IPS-15b (cell line): ENCODE data around the gene OOSP4A.

Source experiments
- H3K27me3 ChIP-seq: one replicate; pipeline ENCODE4 v1.6.1; 2013; ENCODE audit warnings: low read length; ENCODE audit not compliant: control insufficient read depth, insufficient read depth
- H3K36me3 ChIP-seq: one replicate; pipeline ENCODE4 v1.6.1; 2013; ENCODE audit warnings: low read length; ENCODE audit not compliant: control insufficient read depth, insufficient read depth
- H3K4me1 ChIP-seq: one replicate; pipeline ENCODE4 v1.6.1; 2013; ENCODE audit warnings: mild to moderate bottlenecking, low read length; ENCODE audit not compliant: control insufficient read depth, insufficient read depth
- H3K4me3 ChIP-seq: one replicate; pipeline ENCODE4 v1.5.1; 2013; ENCODE audit warnings: low read depth, low read length
- H3K9ac ChIP-seq: one replicate; pipeline ENCODE4 v1.6.1; 2013; ENCODE audit warnings: low read depth, mild to moderate bottlenecking, low read length
- H3K9me3 ChIP-seq: one replicate; pipeline ENCODE4 v1.6.1; 2013; ENCODE audit warnings: mild to moderate bottlenecking, low read length; ENCODE audit not compliant: control insufficient read depth, insufficient read depth

Gene OOSP4A

DNA sequence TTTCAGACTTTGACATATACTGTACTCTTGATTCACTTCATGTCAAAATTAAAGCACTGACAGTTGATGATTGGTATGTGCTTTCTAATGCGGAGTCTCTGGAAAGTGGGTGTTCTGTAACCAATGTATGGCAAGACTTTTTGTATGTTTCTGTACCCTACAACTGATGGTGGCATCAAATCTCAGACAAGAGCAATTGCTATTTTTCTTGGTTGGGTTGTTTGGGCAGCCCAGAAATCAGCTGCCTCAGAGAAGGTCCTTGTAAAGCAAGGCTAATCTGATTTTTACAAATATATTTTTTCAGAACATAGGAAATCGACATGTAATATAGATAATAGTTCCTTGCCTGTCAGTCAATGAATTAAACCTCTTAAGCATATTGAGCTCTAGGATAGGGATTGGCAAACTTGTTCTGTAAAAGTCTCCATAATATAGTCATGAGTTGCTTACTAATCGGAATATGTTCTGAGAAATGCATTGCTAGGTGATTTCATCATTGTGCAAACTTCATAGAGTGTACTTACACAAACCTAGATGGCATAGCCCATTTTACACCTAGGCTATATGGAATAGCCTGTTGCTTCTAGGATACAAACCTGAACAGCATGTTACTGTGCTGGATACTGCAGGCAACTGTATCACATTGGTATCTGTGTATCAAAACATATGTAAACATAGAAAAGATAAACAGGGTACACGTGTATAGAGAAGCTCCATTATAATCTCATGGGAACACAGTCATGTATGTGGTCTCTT is 10.2 kb upstream of the OOSP4A start:
- H3K9ac ChIP-seq: no peak overlapping the region
- H3K27me3 ChIP-seq: no peaks in the 10 kb centered on the region
- H3K36me3 ChIP-seq: no peaks in the 10 kb centered on the region
- no peak overlapping the region for H3K4me3 ChIP-seq
- H3K4me1 ChIP-seq: no peaks in the 10 kb centered on the region
- no peaks in the 10 kb centered on the region for H3K9me3 ChIP-seq

DNA sequence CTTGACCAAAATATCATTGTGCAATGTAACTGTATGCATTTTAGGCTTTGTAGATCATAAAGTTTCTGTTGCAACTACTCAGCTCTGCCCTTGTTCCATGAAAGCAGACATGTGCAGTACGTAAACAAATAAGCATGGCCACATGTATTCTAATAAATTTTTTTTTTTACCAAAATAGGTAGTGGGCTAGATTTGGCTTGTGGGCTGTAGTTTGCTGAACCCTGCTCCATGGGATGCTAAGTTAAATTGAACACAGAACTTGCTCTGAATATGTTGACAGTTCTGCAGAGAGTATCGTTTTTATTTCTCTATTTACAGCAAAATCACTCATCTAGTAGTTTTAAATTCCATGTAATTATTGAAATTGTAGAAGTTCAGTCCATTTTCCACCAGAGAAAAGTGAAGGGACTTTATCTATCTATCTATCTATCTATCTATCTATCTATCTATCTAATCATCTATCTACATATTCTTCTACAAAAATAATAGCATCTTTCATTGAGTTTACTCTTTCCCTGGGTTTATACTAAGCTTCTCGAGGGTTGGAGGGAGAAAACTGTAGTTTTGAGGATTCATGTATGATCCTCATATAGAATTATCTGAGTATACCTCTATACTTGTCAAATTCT is 9.5 kb upstream of the OOSP4A start:
- Histone ChIP-seq H3K4me3 (no peak overlapping the region), H3K4me1 (no peaks in the 10 kb centered on the region), H3K9ac (no peak overlapping the region), H3K9me3 (no peaks in the 10 kb centered on the region), H3K27me3 (no peaks in the 10 kb centered on the region), H3K36me3 (no peaks in the 10 kb centered on the region)

DNA sequence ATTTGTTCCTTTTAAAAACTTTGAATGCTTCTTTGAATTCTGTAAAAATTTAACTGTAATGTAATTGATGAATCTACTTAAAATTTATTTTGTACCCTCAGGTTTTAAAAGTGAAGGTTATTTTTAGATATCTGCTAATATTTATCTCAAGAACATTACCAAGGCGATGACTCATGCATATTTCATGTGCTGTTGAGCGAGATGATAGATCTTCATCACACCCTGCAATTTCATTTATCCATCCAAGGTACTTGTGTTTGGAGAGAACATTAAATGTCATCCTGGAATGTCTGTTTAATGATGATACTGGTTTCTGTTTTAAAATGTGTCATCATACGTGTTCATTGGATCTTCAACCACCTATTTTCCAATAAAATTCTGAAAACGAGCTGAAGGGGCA is 6.7 kb upstream of the OOSP4A start:
- Histone ChIP-seq H3K27me3 (no peaks in the 10 kb centered on the region), H3K9me3 (no peaks in the 10 kb centered on the region), H3K36me3 (no peaks in the 10 kb centered on the region), H3K4me1 (no peaks in the 10 kb centered on the region), H3K4me3 (no peak overlapping the region), H3K9ac (no peak overlapping the region)

DNA sequence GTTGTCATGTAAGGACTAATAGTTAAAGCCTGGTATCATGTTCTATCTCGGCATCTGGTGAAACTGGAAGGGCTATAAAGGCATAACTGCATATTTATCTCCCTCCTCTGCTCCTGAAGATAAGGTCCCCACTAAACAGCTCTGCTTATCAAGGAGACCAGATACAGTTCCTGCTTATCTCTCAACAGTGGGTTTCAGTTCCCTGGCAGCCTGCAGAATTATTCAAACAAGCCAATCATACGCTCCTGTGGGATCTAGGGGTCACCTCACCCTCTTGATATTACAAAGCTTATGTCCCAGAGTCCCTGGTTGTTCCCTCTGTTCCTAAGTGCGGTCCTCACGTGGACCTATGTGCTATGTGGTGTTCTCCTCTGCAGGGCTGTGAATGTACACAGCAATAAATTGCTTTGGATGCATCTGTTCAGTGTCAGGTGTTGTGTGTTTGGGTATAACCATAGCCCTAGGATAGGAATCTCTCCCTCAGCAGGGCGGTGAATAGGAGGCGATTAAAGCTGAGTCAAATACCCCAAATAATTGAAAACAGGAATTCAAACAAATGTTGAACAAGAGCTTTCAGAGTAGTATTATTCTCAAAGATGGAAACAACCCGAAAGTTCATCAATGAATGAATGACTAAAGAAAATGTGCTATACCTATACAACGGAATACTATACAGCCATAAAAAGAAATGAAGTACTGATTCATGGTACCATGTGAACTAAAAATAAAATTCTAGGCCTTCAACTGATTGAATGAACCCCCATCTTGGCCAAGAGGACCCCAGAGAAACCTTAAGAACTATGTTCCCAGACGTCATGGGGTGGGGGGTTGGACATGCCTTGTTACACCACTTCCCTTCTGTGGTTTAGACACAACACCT is 3.1 kb upstream of the OOSP4A start:
- H3K27me3 ChIP-seq: no peaks in the 10 kb centered on the region
- H3K36me3 ChIP-seq: no peaks in the 10 kb centered on the region
- no peak overlapping the region for H3K9ac ChIP-seq
- H3K9me3 ChIP-seq: no peaks in the 10 kb centered on the region
- no peak overlapping the region for H3K4me3 ChIP-seq
- H3K4me1 ChIP-seq: no peaks in the 10 kb centered on the region

DNA sequence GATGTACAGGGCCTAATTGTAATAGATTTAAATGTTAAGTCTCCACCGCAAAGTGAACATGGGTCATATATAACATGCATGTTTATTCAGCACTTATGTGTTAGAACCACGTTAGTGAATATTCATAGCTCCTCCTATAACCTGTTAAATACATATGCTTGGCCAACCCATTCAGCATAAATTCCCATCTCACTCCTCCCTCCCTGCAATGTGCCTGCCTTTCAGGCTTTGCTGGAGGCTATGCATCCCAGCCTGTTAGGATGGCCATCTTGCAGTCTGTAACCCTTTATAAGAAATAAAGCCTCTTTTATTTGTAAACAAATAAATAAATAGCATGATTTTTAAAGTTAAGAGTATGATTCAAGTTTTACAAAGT is 1.7 kb upstream of the OOSP4A start:
- Histone ChIP-seq H3K9me3 (no peaks in the 10 kb centered on the region), H3K9ac (no peak overlapping the region), H3K4me3 (no peak overlapping the region), H3K36me3 (no peaks in the 10 kb centered on the region), H3K27me3 (no peaks in the 10 kb centered on the region), H3K4me1 (no peaks in the 10 kb centered on the region)

DNA sequence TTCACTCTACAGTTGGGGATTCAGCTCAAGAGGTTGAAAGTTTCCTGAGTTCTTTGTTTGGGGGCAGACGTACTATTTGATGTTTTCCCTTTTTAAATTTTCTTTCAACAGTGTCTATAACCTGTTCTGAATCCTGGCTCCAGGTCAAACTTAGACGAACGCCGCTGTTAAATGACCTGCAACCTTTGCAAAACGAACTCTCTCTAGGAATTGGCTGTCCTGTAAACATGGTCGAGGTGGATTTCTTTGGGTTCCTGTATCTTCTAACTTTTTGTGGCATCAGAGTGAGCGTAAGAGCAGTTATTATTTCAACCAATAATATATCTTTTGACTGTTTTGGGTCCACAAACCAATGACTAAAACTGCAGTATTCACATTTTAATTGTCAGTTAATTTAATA is 1.6 kb downstream of the OOSP4A start:
- Histone ChIP-seq H3K9ac (no peak overlapping the region), H3K4me1 (no peaks in the 10 kb centered on the region), H3K27me3 (no peaks in the 10 kb centered on the region), H3K4me3 (no peak overlapping the region), H3K36me3 (no peaks in the 10 kb centered on the region), H3K9me3 (no peaks in the 10 kb centered on the region)

DNA sequence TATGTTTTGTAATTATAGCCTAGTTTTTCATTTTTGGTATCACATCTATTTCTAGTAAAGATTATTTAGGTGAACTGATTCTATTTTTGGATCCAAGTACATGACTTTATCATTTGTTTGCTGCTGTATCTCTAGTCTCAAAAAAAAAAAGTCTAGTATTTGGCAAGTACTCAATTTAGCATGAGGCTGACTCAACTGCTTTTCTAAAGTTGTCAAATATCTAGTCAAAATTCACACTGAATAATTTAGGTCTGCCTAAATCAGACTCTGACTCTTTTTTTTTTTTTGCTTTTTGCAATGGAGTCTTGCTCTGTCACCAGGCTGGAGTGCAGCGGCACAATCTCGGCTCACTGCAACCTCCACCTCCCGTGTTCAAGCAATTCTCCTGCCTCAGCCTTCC is 2.4 kb downstream of the OOSP4A start:
- no peaks in the 10 kb centered on the region for H3K4me1 ChIP-seq
- no peak overlapping the region for H3K4me3 ChIP-seq
- H3K9me3 ChIP-seq: no peaks in the 10 kb centered on the region

DNA sequence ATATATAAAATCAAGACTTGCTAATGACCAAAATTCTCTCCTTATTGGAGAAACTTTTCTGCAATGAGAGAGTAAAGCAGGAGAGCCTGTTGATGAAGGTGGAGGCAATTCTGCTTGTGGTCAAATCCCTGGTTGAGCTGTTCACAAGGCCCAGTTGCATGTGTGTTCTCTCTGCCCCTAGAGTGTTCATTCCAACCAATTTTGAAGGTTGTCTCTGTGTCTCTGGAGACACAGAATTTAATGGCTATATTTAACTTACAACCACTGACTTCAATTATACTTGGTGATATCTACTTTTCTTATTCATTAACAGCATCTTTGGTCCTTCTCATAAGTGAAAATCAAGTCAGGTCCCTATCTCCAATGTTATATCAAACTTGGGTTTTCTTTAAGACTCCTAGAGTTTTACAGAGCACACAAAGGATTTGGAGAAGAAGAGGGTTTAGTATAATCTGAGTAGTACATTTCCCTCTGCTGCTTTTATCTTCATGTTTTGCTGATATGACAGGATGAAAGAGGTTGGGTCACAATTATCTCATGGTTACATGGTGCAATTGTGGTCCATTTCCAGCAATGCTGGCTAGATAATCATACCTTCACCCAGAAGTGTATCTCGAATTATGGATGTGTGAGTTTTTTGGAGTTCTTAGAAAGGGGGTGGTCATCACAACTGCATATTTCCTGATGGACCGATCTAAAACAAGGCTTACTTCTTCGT is 4.0 kb downstream of the OOSP4A start:
- Histone ChIP-seq H3K4me3 (no peak overlapping the region), H3K9ac (no peak overlapping the region), H3K27me3 (no peaks in the 10 kb centered on the region), H3K9me3 (no peaks in the 10 kb centered on the region), H3K36me3 (no peaks in the 10 kb centered on the region), H3K4me1 (no peaks in the 10 kb centered on the region)

More for the DNA sequence above, 2.4 kb downstream of the OOSP4A start:
- Histone ChIP-seq H3K36me3 (no peaks in the 10 kb centered on the region), H3K27me3 (no peaks in the 10 kb centered on the region), H3K9ac (no peak overlapping the region)

DNA sequence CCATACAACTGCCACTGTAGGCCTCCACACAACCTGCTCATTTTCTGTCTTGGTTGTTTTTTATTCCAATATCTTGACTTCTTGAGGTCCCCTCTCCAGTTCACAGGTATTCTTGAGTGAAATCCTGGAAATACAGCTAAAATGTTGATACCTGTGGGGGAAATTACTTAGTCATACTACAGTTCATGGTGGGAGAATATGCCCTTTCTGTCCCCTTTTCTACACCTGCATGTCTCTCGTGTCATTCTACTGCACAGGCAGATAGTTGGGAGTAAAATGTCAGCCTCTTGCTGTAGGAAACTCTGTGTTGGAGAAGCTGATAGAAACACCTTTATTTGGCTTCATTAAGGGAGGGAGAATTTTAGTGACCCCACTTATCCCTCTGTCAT is 4.6 kb downstream of the OOSP4A start:
- Histone ChIP-seq H3K4me1 (no peaks in the 10 kb centered on the region), H3K9me3 (no peaks in the 10 kb centered on the region), H3K36me3 (no peaks in the 10 kb centered on the region), H3K4me3 (no peak overlapping the region), H3K9ac (no peak overlapping the region), H3K27me3 (no peaks in the 10 kb centered on the region)

DNA sequence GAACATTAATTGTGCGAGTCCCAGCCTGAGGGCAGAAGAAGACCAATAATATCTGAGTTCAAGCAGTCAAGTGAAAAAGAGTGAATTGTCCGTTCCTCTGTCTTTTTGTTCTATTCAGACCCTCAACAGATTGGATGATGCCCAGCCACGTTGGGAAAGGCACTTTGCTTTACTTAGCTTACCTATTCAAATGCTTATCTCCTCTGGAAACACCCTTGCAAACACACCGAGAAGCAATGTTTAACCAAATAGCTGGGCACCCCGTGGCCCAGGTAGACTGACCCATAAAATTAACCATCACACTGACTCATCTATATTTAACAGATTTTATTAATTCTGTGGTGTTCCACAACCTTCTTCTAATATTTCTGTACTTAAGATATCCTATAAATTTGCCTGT is 9.3 kb downstream of the OOSP4A start:
- no peaks in the 10 kb centered on the region for H3K9me3 ChIP-seq
- no peaks in the 10 kb centered on the region for H3K27me3 ChIP-seq
- H3K9ac ChIP-seq: no peak overlapping the region
- H3K4me1 ChIP-seq: no peaks in the 10 kb centered on the region
- no peak overlapping the region for H3K4me3 ChIP-seq
- no peaks in the 10 kb centered on the region for H3K36me3 ChIP-seq

DNA sequence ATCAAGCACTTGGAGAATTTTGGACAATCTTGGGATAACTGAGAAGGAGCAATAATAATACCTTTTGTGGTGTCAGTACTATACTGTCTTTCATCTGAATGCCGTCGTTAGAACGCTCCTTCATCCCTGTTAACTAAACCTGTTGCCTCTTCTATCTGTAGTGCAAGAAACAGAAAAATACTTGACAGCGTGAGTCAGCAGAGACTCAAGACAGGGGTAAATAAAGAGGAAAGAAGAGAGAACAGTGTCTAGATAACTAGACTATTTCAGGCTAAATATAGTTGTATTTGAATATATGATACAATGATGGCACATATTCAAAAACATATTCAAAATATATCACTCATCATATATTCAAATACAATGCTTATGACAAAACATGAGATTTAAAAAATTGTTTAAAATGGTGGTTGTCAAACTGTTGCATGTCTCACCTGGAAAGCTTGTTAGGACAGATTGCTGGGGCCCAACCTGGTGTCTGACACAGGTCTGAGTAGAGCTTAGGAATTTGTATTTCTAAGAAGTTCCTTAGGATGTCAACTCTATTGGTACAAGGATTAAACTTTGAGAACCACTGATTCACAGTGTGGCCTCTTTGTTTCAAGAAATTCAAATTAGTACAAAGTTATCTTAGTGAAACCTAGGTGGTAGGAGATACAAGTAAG is 17.4 kb downstream of the OOSP4A start:
- no peaks in the 10 kb centered on the region for H3K4me1 ChIP-seq
- no peaks in the 10 kb centered on the region for H3K27me3 ChIP-seq
- H3K36me3 ChIP-seq: no peaks in the 10 kb centered on the region
- no peak overlapping the region for H3K9ac ChIP-seq
- H3K9me3 ChIP-seq: no peaks in the 10 kb centered on the region
- no peak overlapping the region for H3K4me3 ChIP-seq
